ENCODE results near the gene ABLIM2.

DNA sequence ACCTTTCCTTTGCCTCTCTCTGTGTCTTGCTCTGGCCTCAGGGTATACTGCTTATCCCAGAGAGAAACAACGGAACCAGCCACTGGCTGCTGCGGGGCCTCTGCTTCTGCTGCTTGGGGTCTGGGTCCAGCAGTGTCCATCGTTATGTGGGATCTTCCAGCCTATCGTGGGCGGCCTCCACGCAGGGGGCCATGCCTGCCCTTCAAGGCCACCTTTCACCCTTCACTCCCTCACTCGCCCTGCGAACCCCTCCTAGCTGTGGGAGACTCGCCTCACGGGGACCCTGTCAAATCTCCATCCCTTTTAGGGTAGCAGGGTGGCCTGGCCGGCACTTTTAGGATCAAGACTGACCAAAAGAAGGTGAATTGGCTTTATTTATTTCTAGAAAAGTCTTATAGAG lies 19.3 kb upstream of the ABLIM2 start:
- TF ChIP-seq, protein P1, sequence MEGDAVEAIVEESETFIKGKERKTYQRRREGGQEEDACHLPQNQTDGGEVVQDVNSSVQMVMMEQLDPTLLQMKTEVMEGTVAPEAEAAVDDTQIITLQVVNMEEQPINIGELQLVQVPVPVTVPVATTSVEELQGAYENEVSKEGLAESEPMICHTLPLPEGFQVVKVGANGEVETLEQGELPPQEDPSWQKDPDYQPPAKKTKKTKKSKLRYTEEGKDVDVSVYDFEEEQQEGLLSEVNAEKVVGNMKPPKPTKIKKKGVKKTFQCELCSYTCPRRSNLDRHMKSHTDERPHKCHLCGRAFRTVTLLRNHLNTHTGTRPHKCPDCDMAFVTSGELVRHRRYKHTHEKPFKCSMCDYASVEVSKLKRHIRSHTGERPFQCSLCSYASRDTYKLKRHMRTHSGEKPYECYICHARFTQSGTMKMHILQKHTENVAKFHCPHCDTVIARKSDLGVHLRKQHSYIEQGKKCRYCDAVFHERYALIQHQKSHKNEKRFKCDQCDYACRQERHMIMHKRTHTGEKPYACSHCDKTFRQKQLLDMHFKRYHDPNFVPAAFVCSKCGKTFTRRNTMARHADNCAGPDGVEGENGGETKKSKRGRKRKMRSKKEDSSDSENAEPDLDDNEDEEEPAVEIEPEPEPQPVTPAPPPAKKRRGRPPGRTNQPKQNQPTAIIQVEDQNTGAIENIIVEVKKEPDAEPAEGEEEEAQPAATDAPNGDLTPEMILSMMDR (IDR thresholded peaks at IDR 0.05), result no peak
- no peak for TF ChIP-seq POLR2A (IDR thresholded peaks at IDR 0.05)
